ENCODE data around the gene HOXC12. TPM values are rescaled to one million over a fixed set of nuclear protein-coding genes. Genes with fewer than 3 reads are reported as not detected.

HOXC12 gene
- polyA plus RNA-seq, 3 donors from 2014 or later = not detected

DNA sequence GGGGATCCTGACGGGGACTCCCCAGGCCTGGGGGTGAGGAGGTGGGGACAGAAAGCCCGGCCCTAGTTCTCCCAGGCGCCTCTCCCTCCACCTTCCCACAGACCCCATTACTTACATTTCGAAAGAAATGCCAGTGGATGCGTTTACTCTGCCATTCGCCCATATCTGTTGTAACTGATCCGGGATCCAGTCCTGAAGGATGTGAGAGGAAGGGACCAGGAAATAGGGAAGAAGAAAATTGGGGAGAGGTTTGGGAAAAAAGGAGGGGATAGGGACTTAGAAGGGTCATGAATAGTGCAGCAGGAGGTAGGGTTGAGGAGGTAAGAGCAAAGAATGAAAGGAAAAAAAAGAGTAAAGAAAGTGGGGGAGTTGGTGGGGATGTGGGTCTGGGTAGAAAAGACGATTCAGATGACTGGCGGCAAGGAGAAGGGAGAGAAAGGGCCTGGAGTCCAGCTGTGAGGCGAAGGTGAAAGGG, 1.1 kb downstream of the HOXC12 start:
- Mint-ChIP-seq H3K27me3 (ENCODE audit: low read depth in 3 of 3) (peaks cover 69 to 87% (median 76%) of the 10 kb centered on the region in 3 donors), H3K9me3 (peaks cover 0 to 18% (median 0%) of the 10 kb centered on the region in 6 donors), H3K4me1 (peaks cover 20 to 27% of the 10 kb centered on the region in 2 donors), H3K27ac (peak overlapping the region in 1 of 6 donors; percentile 4), H3K4me3 (peak overlapping the region in 4 of 5 donors; percentile 12 to 48 (median 41)), H3K36me3 (peaks cover 0 to 7% (median 2%) of the 10 kb centered on the region in 3 donors)
- no peak for DNase-seq

- Mint-ChIP-seq H3K36me3 (peaks cover 0 to 7% (median 2%) of the 10 kb centered on the region in 3 donors), H3K27me3 (ENCODE audit: low read depth in 3 of 3) (peaks cover 68 to 83% (median 73%) of the 10 kb centered on the region in 3 donors), H3K4me3 (peak overlapping the region in 4 of 5 donors; percentile 7 to 48 (median 35)), H3K27ac (peak overlapping the region in 1 of 6 donors; percentile 4), H3K4me1 (peaks cover 20 to 27% of the 10 kb centered on the region in 2 donors), H3K9me3 (peaks cover 0 to 18% (median 0%) of the 10 kb centered on the region in 6 donors)
- DNase-seq = no peak
These were observed 1.7 kb downstream of the HOXC12 start for GRCh38 chr12:53956251-53956887.

- peaks cover 0 to 7% (median 2%) of the 10 kb centered on the region in 3 donors for H3K36me3 Mint-ChIP-seq
- no peak overlapping the region for H3K27ac Mint-ChIP-seq
- H3K4me3 Mint-ChIP-seq = peak overlapping the region in 3 of 5 donors; percentile 7 to 41 (median 29)
- DNase-seq = no peak
- H3K9me3 Mint-ChIP-seq = peaks cover 0 to 18% (median 0%) of the 10 kb centered on the region in 6 donors
- peaks cover 20 to 27% of the 10 kb centered on the region in 2 donors for H3K4me1 Mint-ChIP-seq
- peaks cover 65 to 81% (median 74%) of the 10 kb centered on the region in 3 donors for H3K27me3 Mint-ChIP-seq (ENCODE audit: low read depth in 3 of 3)
These were observed 2.3 kb downstream of the HOXC12 start for GRCh38 chr12:53956914-53957536.

DNA sequence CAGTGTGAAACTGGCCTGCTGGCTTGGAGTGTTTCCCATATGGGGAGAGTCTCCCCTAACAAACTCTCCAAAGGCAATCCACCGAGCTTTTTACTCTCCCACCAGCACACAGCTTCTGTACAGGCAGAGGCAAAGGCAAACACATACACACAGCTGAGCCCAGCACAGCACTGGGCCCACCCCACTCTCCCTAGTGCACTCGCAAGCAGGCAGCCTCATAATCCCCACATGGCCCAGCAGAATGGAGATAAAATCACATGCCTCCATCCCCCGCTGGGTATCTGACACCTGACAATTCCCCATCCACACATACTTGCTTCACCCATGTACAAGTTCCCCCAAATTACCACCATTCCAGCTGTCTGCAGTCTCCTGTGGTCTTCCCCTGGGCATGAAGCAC, 3.4 kb downstream of the HOXC12 start:
- H3K4me1 Mint-ChIP-seq = peaks cover 20 to 30% of the 10 kb centered on the region in 2 donors
- H3K9me3 Mint-ChIP-seq = peaks cover 0 to 18% (median under 1%) of the 10 kb centered on the region in 6 donors
- peaks cover 62 to 80% (median 74%) of the 10 kb centered on the region in 3 donors for H3K27me3 Mint-ChIP-seq (ENCODE audit: low read depth in 3 of 3)
- no peak overlapping the region for H3K4me3 Mint-ChIP-seq
- peaks cover 0 to 7% (median 2%) of the 10 kb centered on the region in 3 donors for H3K36me3 Mint-ChIP-seq
- DNase-seq = no peak
- H3K27ac Mint-ChIP-seq = no peak overlapping the region

GRCh38 chr12:53959314-53959713, 4.6 kb downstream of the HOXC12 start:
- no peak overlapping the region for H3K4me3 Mint-ChIP-seq
- peaks cover 57 to 79% (median 74%) of the 10 kb centered on the region in 3 donors for H3K27me3 Mint-ChIP-seq (ENCODE audit: low read depth in 3 of 3)

GRCh38 chr12:53960187-53961024, 5.7 kb downstream of the HOXC12 start:
- H3K36me3 Mint-ChIP-seq = peaks cover 0 to 7% (median 0%) of the 10 kb centered on the region in 3 donors
- H3K27ac Mint-ChIP-seq = peak overlapping the region in 1 of 6 donors; percentile 28
- H3K4me1 Mint-ChIP-seq = peaks cover 30 to 51% of the 10 kb centered on the region in 2 donors

More at GRCh38 chr12:53959314-53959713, 4.6 kb downstream of the HOXC12 start:
- H3K36me3 Mint-ChIP-seq = peaks cover 0 to 7% (median 0%) of the 10 kb centered on the region in 3 donors
- peaks cover 24 to 42% of the 10 kb centered on the region in 2 donors for H3K4me1 Mint-ChIP-seq
- DNase-seq = no peak
- H3K9me3 Mint-ChIP-seq = peaks cover 0 to 14% (median under 1%) of the 10 kb centered on the region in 6 donors
- H3K27ac Mint-ChIP-seq = no peak overlapping the region

DNA sequence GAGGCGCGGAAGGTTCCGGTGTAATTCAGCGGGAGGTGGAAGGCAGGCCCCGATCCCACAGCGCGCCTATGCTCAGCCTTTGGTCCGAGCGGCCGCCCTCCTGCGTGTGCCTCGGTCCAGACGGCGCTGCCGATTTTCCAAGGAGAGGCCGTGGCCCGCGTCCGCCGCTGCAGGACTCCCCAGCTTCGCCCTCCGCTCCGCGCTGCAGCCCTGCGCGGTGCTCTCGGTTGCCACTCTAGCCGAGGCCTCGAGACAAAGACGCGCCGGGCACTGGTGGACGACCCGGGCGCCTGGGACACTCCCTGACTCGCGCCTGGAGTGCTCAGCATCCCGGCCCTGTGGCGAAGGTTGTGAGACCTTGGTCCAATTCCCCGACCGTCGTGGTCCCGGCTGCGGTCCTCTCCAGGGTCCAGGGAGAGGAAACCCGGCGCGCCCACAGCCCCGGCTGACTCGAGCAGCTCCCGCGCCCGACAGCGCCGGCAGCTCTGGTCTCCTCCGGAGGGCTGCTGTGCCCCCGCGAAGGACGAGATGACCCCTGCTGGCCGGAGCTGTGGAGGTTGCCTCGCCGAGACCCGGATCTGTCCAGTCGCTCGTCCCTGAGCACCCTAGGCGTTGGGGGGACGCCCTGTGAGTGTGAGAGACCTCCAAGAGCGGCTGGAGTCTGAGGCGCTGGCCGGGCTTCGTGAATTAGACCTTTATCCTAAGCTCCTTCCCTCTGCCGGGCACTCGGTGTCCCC, 6.5 kb downstream of the HOXC12 start:
- Mint-ChIP-seq H3K4me3 (no peak overlapping the region), H3K27ac (no peak overlapping the region), H3K4me1 (peaks cover 29 to 52% of the 10 kb centered on the region in 2 donors), H3K36me3 (peaks cover 0 to 7% (median 0%) of the 10 kb centered on the region in 3 donors), H3K27me3 (ENCODE audit: low read depth in 3 of 3) (peaks cover 50 to 81% (median 79%) of the 10 kb centered on the region in 3 donors), H3K9me3 (peaks cover 0 to 13% (median under 1%) of the 10 kb centered on the region in 6 donors)
- no peak for DNase-seq

More at GRCh38 chr12:53960187-53961024, 5.7 kb downstream of the HOXC12 start:
- Mint-ChIP-seq H3K4me3 (peak overlapping the region in 4 of 5 donors; percentile 6 to 51 (median 22)), H3K9me3 (peaks cover 0 to 13% (median under 1%) of the 10 kb centered on the region in 6 donors), H3K27me3 (ENCODE audit: low read depth in 3 of 3) (peaks cover 53 to 81% (median 79%) of the 10 kb centered on the region in 3 donors)
- no peak for DNase-seq

DNA sequence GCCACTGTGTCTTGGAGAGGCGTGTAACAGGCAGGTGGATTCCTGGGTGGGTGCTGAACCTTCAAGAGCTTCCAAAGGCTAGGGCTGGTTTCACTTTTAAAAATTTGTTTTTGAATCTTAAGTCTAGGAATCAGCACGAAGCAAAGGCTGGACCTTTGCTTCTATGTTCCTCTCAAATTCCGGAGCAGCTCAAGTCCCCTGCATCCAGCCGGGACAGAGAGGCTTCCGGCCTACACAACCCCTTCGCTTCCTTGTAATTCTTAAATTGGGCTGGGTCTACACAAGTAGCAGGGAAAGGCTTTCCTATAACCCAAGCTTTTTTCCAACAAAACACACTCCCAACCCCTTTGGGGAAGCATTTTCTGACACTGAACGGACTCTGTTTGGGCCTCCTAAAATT, 8.3 kb downstream of the HOXC12 start:
- Mint-ChIP-seq H3K4me1 (peaks cover 29 to 49% of the 10 kb centered on the region in 2 donors), H3K36me3 (peaks cover 0 to 7% (median 0%) of the 10 kb centered on the region in 3 donors), H3K4me3 (no peak overlapping the region)

GRCh38 chr12:53963434-53964314, 9.0 kb downstream of the HOXC12 start:
- Mint-ChIP-seq H3K27ac (no peak overlapping the region), H3K4me1 (peaks cover 29 to 49% of the 10 kb centered on the region in 2 donors), H3K9me3 (peaks cover 0 to 11% (median under 1%) of the 10 kb centered on the region in 6 donors), H3K4me3 (peak overlapping the region in 2 of 5 donors; percentile 5 to 28), H3K36me3 (peaks cover 0 to under 1% (median 0%) of the 10 kb centered on the region in 3 donors), H3K27me3 (ENCODE audit: low read depth in 3 of 3) (peaks cover 48 to 83% (median 79%) of the 10 kb centered on the region in 3 donors)
- DNase-seq = no peak

More for the DNA sequence above, 8.3 kb downstream of the HOXC12 start:
- no peak for DNase-seq
- Mint-ChIP-seq H3K9me3 (peaks cover 0 to 13% (median under 1%) of the 10 kb centered on the region in 6 donors), H3K27me3 (ENCODE audit: low read depth in 3 of 3) (peaks cover 47 to 82% (median 81%) of the 10 kb centered on the region in 3 donors), H3K27ac (no peak overlapping the region)

DNA sequence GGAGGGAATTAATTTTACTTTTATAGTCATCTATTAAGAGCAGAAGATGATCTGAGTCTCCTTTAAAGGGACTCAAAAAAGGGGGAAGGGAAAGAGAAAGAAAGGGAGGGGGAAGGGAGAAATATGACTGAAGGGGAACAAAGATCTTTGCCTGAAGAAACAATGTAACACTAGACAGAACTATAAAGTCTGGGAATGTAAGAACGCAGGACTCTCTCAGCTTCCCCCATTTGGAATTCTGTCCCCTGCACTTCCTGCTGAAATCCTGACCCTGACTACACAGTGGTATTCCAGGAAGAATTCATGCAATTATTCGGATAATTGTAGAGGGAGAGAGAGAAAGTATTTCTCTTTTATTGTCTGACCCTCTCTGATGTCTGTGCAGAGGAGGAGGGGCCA, 9.6 kb downstream of the HOXC12 start:
- Mint-ChIP-seq H3K27me3 (ENCODE audit: low read depth in 3 of 3) (peaks cover 49 to 80% (median 75%) of the 10 kb centered on the region in 3 donors), H3K4me1 (peaks cover 29 to 49% of the 10 kb centered on the region in 2 donors), H3K4me3 (peak overlapping the region in 2 of 5 donors; percentile 18 to 66), H3K9me3 (peaks cover 0 to 6% (median under 1%) of the 10 kb centered on the region in 6 donors), H3K27ac (no peak overlapping the region), H3K36me3 (no peaks in the 10 kb centered on the region)
- DNase-seq = no peak

DNA sequence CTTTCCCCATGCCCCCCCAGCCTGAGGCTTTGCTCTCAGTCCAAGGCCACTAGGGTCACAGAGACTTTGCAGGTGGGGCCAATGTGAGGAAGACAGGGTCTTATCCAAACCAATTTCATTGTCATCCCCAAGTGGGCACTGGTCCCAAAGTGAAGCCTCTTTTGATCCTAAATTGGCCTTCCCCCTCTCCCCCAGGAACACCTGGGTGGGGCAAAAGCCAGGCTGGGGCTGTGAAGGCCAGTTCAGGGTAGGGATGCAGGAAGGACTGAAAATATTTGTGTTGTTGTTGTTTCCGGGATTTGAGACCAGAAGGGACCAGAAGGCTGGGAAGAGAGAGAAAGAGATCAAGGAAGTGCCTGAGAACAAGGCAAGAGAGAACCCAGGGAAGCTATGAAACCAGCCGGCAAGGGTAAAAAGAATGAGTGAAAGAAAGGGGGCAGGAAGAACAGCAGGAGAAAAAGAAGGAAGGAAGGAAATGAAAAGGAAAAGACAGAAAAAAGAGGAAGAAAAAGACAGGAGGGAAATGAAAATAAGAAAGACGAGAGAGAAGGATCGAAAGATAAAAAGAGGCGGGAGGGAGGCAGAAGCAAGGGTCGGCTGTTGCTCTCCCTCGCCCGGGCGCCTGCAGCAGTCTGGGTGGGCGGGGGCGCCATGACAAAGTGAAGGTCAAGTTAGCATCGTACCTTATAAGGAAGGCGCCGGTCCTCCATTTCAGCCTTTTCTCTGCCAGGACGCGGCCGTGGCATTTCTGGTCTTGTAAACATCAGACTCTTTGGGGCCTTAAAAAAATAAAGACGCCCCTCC, 10.8 kb downstream of the HOXC12 start:
- Mint-ChIP-seq H3K9me3 (peaks cover 0 to 6% (median under 1%) of the 10 kb centered on the region in 6 donors), H3K27me3 (ENCODE audit: low read depth in 3 of 3) (peaks cover 52 to 74% (median 68%) of the 10 kb centered on the region in 3 donors), H3K4me1 (peaks cover 26 to 40% of the 10 kb centered on the region in 2 donors), H3K36me3 (no peaks in the 10 kb centered on the region), H3K27ac (no peak overlapping the region), H3K4me3 (peak overlapping the region; percentile 3 to 66 (median 28))
- no peak for DNase-seq

Measured in immature natural killer cell (primary cell).